Neural progenitor cell (in vitro differentiated cells): ENCODE measurements around the gene C11orf52.

ENCODE experiments used
- EZH2 ChIP-seq: fragments of 200-600 bp; sonication (generic); IDR thresholded peaks from 2 replicates; pipeline ENCODE4 v1.6.1; 2017; ENCODE audit warnings: antibody characterized with exemption, mild to moderate bottlenecking, moderate library complexity
- EZH2phosphoT487 ChIP-seq: fragments of 200-600 bp; sonication (generic); IDR thresholded peaks from 2 replicates; pipeline ENCODE4 v1.6.1; 2017; ENCODE audit warnings: antibody characterized with exemption
- TF ChIP-seq, protein P1 (sequence below): fragments of 200-600 bp; sonication (generic); IDR thresholded peaks from 2 replicates; pipeline ENCODE4 v1.5.1; 2017; ENCODE audit warnings: antibody characterized with exemption, mild to moderate bottlenecking

DNA sequence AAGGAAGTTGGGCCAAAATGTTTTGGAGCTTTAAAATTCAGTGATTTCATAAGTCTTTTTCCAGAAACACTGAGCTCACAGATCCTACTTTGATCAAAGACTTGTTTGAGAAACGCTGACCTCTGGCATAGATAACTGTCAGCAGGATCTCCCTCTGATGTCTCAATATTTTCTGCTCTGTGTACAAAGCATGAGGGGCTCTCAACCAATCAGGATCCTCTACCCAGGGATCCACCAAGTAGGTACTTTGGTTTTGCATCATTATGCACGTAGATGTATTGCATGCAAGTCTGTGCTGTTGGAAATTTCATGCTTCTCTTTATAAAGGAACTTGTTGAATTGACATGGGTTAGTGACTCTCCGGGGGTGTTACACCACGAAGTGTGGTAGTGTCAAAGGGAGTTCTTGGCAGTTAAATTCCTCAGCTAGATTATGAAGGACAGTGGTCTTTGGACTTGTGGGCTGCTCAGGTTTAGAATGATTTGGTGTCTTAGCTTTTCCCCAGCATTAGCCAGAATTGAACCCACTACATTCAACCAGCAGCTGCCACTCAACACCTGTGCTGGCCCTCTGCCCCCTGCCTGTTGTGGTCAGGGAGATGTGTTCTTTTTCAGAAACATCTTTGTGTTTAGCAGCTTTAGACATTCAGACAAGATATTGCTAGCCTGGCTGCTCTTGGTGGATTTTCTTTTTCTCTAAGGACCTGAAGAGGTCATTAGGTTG lies 16.8 kb downstream of the C11orf52 start:
- TF ChIP-seq, protein P1, sequence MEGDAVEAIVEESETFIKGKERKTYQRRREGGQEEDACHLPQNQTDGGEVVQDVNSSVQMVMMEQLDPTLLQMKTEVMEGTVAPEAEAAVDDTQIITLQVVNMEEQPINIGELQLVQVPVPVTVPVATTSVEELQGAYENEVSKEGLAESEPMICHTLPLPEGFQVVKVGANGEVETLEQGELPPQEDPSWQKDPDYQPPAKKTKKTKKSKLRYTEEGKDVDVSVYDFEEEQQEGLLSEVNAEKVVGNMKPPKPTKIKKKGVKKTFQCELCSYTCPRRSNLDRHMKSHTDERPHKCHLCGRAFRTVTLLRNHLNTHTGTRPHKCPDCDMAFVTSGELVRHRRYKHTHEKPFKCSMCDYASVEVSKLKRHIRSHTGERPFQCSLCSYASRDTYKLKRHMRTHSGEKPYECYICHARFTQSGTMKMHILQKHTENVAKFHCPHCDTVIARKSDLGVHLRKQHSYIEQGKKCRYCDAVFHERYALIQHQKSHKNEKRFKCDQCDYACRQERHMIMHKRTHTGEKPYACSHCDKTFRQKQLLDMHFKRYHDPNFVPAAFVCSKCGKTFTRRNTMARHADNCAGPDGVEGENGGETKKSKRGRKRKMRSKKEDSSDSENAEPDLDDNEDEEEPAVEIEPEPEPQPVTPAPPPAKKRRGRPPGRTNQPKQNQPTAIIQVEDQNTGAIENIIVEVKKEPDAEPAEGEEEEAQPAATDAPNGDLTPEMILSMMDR, result no peak
- no peak for TF ChIP-seq EZH2phosphoT487
- no peak for TF ChIP-seq EZH2
